Spinal cord (tissue), 10 donors: Measurements from ENCODE around the gene MMP10. TPM values are rescaled to one million over a fixed set of nuclear protein-coding genes. Genes with fewer than 3 reads are reported as not detected.
"Not testable (repeated sequence)": the region's sequence is repeated elsewhere in the genome, so short reads cannot be mapped to it uniquely, and the experiment has no call there.

Source experiments
- DNase-seq, 6 donors: peaks; one replicate each; pipeline versions ENCODE4 v3.0.0 to v3.0.0-alpha.2; 2013 to 2015; ENCODE audit warnings: low spot score in 6 of 6, low read depth in 4 of 6
- H3K27ac ChIP-seq: one replicate; pipeline ENCODE4 v1.5.1; 2013; ENCODE audit warnings: low read depth, low read length, control low read depth
- H3K27me3 ChIP-seq: one replicate; pipeline ENCODE4 v1.6.1; 2013; ENCODE audit warnings: low read length; ENCODE audit not compliant: control insufficient read depth, insufficient read depth
- H3K36me3 ChIP-seq: one replicate; pipeline ENCODE4 v1.6.1; 2013; ENCODE audit warnings: low read length; ENCODE audit not compliant: control insufficient read depth, insufficient read depth
- H3K4me1 ChIP-seq: one replicate; pipeline ENCODE4 v1.6.1; 2013; ENCODE audit warnings: low read length; ENCODE audit not compliant: control insufficient read depth, insufficient read depth
- H3K4me3 ChIP-seq: one replicate; pipeline ENCODE4 v1.5.1; 2013; ENCODE audit warnings: low read depth, low read length, control low read depth
- H3K9me3 ChIP-seq: one replicate; pipeline ENCODE4 v1.6.1; 2013; ENCODE audit warnings: low read length; ENCODE audit not compliant: control insufficient read depth, insufficient read depth
- WGBS: methylation state at CpG from one replicate; pipeline ENCODE4 v1.1.5; 2013; ENCODE audit warnings: missing lambda C conversion rate; ENCODE audit not compliant: insufficient coverage; 5-methylcytosine and 5-hydroxymethylcytosine counted together
- polyA plus RNA-seq, 2 donors: library from polyadenylated mRNA; unstranded; fragments of 120-200 nt; gene quantifications; one replicate each; pipeline ENCODE4 v1.2.1, GENCODE V29; 2013; ENCODE audit not compliant: insufficient read length in 2 of 2
- total RNA-seq, 2 donors: library from RNA; depleted of rRNA in 1 of 2; stranded (reverse); fragments of 120-200 nt in 1 of 2; fragments of >200 nt in 1 of 2; gene quantifications; one replicate each; pipeline versions ENCODE4 v1.2.3 to v1.2.4, GENCODE V29; 2013 to 2014
- donor health status: healthy.

The MMP10 gene
- total and polyA plus RNA-seq, 4 donors, result 0.39 TPM; not detected in 3

GRCh38 chr11:102763440-102763839 lies 17.0 kb downstream of the MMP10 start:
- no peaks in the 10 kb centered on the region for H3K4me1 ChIP-seq
- H3K9me3 ChIP-seq, result no peaks in the 10 kb centered on the region
- DNase-seq, result no peak
- WGBS, result 100% methylated on average over 1 of the region's 2 CpGs
- H3K36me3 ChIP-seq, result no peaks in the 10 kb centered on the region
- no peak overlapping the region for H3K27ac ChIP-seq
- no peaks in the 10 kb centered on the region for H3K27me3 ChIP-seq
- no peak overlapping the region for H3K4me3 ChIP-seq

GRCh38 chr11:102762361-102762767 lies 18.1 kb downstream of the MMP10 start:
- Histone ChIP-seq H3K36me3 (no peaks in the 10 kb centered on the region), H3K27ac (no peak overlapping the region), H3K4me3 (no peak overlapping the region), H3K9me3 (no peaks in the 10 kb centered on the region), H3K27me3 (no peaks in the 10 kb centered on the region), H3K4me1 (no peaks in the 10 kb centered on the region)
- DNase-seq, result no peak
- WGBS, result no CpG with 5 or more reads among the region's 2 CpGs

GRCh38 chr11:102761646-102762238 lies 18.7 kb downstream of the MMP10 start:
- no peaks in the 10 kb centered on the region for H3K36me3 ChIP-seq
- H3K4me1 ChIP-seq, result no peaks in the 10 kb centered on the region
- H3K9me3 ChIP-seq, result no peaks in the 10 kb centered on the region
- WGBS, result 87% methylated on average over 3 of the region's 4 CpGs
- no peak overlapping the region for H3K27ac ChIP-seq
- H3K4me3 ChIP-seq, result no peak overlapping the region
- no peaks in the 10 kb centered on the region for H3K27me3 ChIP-seq
- DNase-seq, result no peak

DNA sequence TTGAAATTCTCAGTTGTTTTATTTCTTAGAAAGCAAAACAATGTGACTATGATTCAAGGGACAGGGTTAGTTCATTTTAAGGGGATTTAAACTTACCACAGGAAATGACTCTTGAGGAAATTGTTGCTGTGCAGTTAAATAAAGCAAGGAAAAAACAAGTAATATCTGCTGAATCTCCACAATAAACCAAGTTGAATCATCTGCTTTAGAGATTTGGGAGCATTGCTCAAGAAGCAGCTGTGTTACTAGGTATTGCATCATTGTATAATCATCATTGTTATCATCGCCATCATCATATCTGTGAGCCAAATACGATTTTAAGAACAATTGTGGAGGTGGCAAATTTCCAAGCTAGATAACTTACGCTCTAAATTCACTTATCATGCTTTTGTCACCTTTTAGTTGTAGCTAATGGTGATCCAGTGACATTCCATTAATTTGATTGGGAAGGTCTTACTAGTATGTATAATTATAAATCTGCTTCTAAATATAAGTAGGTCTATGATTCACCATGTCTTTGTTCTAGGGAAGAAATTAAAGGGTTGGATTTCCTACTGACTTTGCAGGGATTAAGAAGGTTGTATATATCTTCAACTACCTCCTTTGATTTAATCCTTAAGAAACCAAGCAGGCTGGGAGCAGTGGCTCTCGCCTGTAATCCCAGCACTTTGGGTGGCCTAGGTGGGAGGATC lies 19.9 kb downstream of the MMP10 start:
- peak in 1 of 6 donors; percentile 8 for DNase-seq
- H3K4me3 ChIP-seq, result no peak overlapping the region
- no peaks in the 10 kb centered on the region for H3K36me3 ChIP-seq
- H3K4me1 ChIP-seq, result no peaks in the 10 kb centered on the region
- no peak overlapping the region for H3K27ac ChIP-seq
- no peaks in the 10 kb centered on the region for H3K27me3 ChIP-seq
- no CpG with 5 or more reads among the region's 4 CpGs for WGBS
- H3K9me3 ChIP-seq, result no peaks in the 10 kb centered on the region

DNA sequence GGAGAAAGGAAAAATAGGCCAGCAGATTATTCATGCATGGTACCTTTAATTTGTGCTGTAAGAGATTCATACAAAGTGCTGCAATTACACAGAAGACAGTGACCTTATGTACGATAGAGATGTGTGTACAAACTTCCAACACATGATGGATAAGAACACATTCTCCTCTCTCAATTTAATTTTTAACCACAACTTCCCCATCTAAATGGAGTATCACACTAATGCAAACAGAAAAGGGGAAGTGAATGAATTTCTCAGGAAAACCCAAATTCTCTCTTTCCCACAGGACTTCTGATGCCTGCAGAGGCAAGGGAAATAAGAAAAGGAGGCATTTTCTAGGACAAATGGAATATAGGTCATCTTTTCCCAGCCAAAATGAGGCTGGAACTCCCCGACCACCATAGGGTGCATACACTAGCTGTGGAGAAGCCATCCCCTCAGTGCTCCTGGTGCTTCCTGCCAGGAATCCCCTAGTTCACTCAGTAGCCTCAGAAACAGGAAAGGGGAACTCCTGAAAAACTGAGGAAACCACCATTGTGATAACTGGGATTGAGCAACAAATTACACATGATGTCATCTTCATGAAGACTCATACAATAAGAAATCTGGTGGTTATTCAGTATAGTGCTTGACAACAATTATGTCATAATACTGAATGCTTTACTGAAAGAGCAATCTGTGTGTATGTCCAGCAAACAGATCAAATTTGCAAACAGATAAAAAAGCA lies 22.4 kb downstream of the MMP10 start:
- Histone ChIP-seq H3K9me3 (no peaks in the 10 kb centered on the region), H3K27ac (no peak overlapping the region), H3K4me1 (no peaks in the 10 kb centered on the region), H3K36me3 (no peaks in the 10 kb centered on the region), H3K4me3 (no peak overlapping the region), H3K27me3 (no peaks in the 10 kb centered on the region)
- WGBS, result 86% methylated on average over 1 of the region's 2 CpGs
- no peak for DNase-seq

- H3K4me3 ChIP-seq, result no peak overlapping the region
- H3K27ac ChIP-seq, result no peak overlapping the region
- WGBS, result no CpG with 5 or more reads among the region's 1 CpG
- H3K9me3 ChIP-seq, result no peaks in the 10 kb centered on the region
- no peaks in the 10 kb centered on the region for H3K36me3 ChIP-seq
- no peaks in the 10 kb centered on the region for H3K27me3 ChIP-seq
- no peak for DNase-seq
- no peaks in the 10 kb centered on the region for H3K4me1 ChIP-seq
These were observed 27.2 kb downstream of the MMP10 start for GRCh38 chr11:102753267-102753666.

- no peak for DNase-seq
- no peaks in the 10 kb centered on the region for H3K9me3 ChIP-seq
These were observed 28.8 kb downstream of the MMP10 start for GRCh38 chr11:102751673-102752072.

GRCh38 chr11:102749101-102749722 lies 31.2 kb downstream of the MMP10 start:
- H3K9me3 ChIP-seq, result no peaks in the 10 kb centered on the region
- no peaks in the 10 kb centered on the region for H3K27me3 ChIP-seq
- H3K4me1 ChIP-seq, result no peaks in the 10 kb centered on the region
- H3K36me3 ChIP-seq, result no peaks in the 10 kb centered on the region
- no peak for DNase-seq
- no peak overlapping the region for H3K4me3 ChIP-seq
- no peak overlapping the region for H3K27ac ChIP-seq

More at GRCh38 chr11:102751673-102752072, 28.8 kb downstream of the MMP10 start:
- no peak overlapping the region for H3K27ac ChIP-seq
- no peaks in the 10 kb centered on the region for H3K4me1 ChIP-seq
- no peak overlapping the region for H3K4me3 ChIP-seq
- no peaks in the 10 kb centered on the region for H3K36me3 ChIP-seq
- no peaks in the 10 kb centered on the region for H3K27me3 ChIP-seq

- not testable (repeated sequence) for H3K4me3 ChIP-seq, H3K27me3 ChIP-seq, DNase-seq, H3K4me1 ChIP-seq, H3K27ac ChIP-seq, H3K9me3 ChIP-seq, H3K36me3 ChIP-seq
- WGBS, result 87% methylated on average over 29 of the region's 32 CpGs
These were observed 33.5 kb downstream of the MMP10 start for GRCh38 chr11:102746746-102747578.
